GM06990 (cell line): ENCODE results near the gene KCNK13.
"Not testable (repeated sequence)": the region's sequence is repeated elsewhere in the genome, so short reads cannot be mapped to it uniquely, and the experiment has no call there.

ENCODE experiments used
- DNase-seq: peaks from one replicate; pipeline ENCODE4 v3.0.0-alpha.2; 2011; ENCODE audit not compliant: insufficient read length; ENCODE audit errors: extremely low read depth
- H3K27me3 ChIP-seq: replicated peaks from 2 replicates; pipeline ENCODE4 v1.6.0; 2011; ENCODE audit warnings: low read length; ENCODE audit not compliant: control insufficient read depth, insufficient read depth
- H3K36me3 ChIP-seq: 2 replicates; pipeline ENCODE4 v1.5.1; 2011; ENCODE audit warnings: low read length; ENCODE audit not compliant: control insufficient read depth, insufficient read depth
- H3K4me3 ChIP-seq: replicated peaks from 2 replicates; pipeline ENCODE4 v1.5.1; 2011; ENCODE audit warnings: low read depth, mild to moderate bottlenecking, control low read depth, low read length
- TF ChIP-seq, protein P1 (sequence below): IDR thresholded peaks from 2 replicates; pipeline ENCODE4 v1.5.1; 2011; ENCODE audit warnings: low read length, control low read depth, mild to moderate bottlenecking, inconsistent platforms; ENCODE audit not compliant: insufficient read depth, poor library complexity, severe bottlenecking

The KCNK13 gene

DNA sequence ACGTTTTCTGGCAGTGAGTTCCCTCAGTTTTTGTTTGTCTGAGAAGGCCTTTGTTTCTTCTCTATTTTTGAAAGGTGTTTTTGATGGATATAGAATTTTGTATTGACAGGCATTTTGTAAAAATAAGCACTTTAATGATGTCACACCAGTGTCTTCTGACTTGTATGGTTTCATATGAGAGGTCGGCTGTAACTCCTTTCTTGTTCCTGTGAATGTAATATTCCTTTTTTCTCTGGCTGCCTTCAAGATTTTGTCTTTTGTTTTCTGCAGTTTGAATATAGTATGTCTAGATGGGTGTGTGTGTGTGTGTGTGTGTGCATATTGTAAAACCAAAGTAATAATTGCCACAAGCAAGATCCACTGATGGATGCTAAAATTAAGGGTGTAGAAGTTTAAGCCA, 126.8 kb downstream of the KCNK13 start:
- Histone ChIP-seq H3K4me3 (no peak overlapping the region), H3K36me3 (no peaks in the 10 kb centered on the region), H3K27me3 (no peaks in the 10 kb centered on the region; the same call in 1 of the 2 replicates)
- TF ChIP-seq, protein P1, sequence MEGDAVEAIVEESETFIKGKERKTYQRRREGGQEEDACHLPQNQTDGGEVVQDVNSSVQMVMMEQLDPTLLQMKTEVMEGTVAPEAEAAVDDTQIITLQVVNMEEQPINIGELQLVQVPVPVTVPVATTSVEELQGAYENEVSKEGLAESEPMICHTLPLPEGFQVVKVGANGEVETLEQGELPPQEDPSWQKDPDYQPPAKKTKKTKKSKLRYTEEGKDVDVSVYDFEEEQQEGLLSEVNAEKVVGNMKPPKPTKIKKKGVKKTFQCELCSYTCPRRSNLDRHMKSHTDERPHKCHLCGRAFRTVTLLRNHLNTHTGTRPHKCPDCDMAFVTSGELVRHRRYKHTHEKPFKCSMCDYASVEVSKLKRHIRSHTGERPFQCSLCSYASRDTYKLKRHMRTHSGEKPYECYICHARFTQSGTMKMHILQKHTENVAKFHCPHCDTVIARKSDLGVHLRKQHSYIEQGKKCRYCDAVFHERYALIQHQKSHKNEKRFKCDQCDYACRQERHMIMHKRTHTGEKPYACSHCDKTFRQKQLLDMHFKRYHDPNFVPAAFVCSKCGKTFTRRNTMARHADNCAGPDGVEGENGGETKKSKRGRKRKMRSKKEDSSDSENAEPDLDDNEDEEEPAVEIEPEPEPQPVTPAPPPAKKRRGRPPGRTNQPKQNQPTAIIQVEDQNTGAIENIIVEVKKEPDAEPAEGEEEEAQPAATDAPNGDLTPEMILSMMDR: no peak
- DNase-seq: no peak

- no peak for DNase-seq
- Histone ChIP-seq H3K4me3 (no peak overlapping the region), H3K27me3 (no peaks in the 10 kb centered on the region), H3K36me3 (no peaks in the 10 kb centered on the region)
- TF ChIP-seq, protein P1: no peak
Observed at GRCh38 chr14:90191154-90191553, 129.4 kb downstream of the KCNK13 start.

DNA sequence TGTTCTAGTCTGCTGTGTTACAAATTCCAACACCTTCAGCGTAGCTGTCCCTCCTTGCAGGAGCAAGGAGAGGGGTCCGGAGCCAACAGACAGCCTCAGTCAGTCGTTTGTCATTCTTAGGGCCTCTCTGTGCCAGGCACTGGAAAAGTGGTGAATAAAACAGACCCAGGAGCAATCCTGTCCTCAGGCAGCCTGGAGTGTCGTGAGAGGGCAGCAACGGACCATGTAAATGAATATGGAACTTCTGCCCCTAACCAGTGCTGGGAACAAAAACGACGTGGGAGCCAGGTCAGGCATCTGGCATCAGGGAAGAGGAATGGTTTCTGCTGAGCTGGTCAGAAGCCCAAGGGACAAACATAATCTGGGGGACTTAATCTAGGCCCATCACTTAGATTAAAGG, 129.8 kb downstream of the KCNK13 start:
- Histone ChIP-seq H3K27me3 (no peaks in the 10 kb centered on the region), H3K4me3 (no peak overlapping the region), H3K36me3 (no peaks in the 10 kb centered on the region)
- no peak for DNase-seq
- TF ChIP-seq, protein P1: no peak

DNA sequence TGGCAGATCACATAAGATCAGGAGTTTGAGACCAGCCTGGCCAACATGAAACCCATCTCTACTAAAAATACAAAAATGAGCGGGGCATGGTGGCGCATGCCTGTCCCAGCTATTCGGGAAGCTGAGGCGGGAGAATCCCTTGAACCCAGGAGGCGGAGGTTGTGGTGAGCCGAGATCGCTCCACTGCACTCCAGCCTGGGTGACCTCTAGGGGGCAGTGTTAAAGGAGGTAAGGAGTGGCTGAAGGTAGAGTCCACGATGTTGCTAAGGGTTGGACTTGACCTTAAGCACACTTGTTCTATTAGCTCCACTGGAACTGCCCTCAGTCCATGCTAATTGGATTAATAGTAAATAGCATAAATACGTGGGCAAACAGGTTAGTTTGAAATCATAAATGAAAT, 132.1 kb downstream of the KCNK13 start:
- H3K36me3 ChIP-seq: no peaks in the 10 kb centered on the region
- no peak overlapping the region for H3K4me3 ChIP-seq
- no peak for DNase-seq
- no peaks in the 10 kb centered on the region for H3K27me3 ChIP-seq
- TF ChIP-seq, protein P1: peak; percentile 50

DNA sequence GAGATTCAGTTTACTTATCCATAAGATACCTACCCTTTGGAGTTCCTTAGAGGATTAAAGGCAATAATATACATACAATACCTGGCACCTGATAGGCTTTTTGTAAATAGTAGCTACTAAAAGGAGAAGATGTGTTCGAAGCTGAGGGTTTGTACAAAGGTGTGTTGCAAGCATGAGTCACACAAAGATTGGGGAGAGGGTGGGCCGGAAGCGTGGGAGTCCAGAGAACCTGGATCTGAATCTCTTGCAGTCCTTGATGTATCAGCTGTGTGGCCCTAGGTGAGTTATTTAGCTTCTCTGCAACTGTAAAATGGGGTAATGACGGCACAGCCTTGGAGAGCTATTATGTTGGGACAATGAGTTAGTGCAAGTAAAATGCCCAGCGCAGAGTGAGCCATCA, 132.9 kb downstream of the KCNK13 start:
- no peaks in the 10 kb centered on the region for H3K27me3 ChIP-seq
- TF ChIP-seq, protein P1: no peak
- H3K4me3 ChIP-seq: no peak overlapping the region
- no peak for DNase-seq
- no peaks in the 10 kb centered on the region for H3K36me3 ChIP-seq

DNA sequence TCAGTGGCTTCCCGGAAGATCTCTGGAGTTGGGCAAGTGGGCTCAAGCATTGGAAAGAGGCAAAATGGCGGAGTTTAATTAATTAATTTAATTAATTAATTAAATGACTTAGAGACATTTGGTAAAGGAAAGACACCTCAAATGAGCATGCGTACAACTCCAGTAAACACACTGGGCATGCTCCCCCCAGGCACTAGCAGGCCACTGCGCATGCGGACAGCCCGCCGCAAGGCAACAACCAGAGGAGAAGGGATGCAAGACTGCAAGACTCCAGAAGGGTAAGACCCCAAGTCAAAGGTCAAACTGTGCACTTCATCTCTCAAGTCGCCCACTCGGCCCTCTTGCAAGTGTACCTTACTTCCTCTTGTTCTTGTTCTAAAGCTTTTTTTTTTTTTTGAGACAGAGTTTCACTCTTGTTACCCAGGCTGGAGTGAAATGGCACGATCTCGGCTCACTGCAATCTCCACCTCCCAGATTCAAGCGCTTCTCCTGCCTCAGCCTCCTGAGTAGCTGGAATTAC, 136.8 kb downstream of the KCNK13 start:
- no peaks in the 10 kb centered on the region for H3K36me3 ChIP-seq
- DNase-seq: no peak
- H3K27me3 ChIP-seq: no peaks in the 10 kb centered on the region
- no peak overlapping the region for H3K4me3 ChIP-seq
- TF ChIP-seq, protein P1: no peak

- not testable (repeated sequence) for DNase-seq, H3K36me3 ChIP-seq, H3K27me3 ChIP-seq, H3K4me3 ChIP-seq
Observed at GRCh38 chr14:90200546-90200945, 138.8 kb downstream of the KCNK13 start.
